Breast epithelium (tissue), 3 donors: ENCODE measurements around the gene ARFGAP1.

Experiments used
- CTCF ChIP-seq, 3 donors: fragments of 450-650 bp; IDR thresholded peaks; one replicate each; pipeline ENCODE4 v1.5.1; 2016 to 2017; ENCODE audit warnings: antibody characterized with exemption in 3 of 3, mild to moderate bottlenecking in 3 of 3, moderate library complexity in 3 of 3
- POLR2AphosphoS5 ChIP-seq, 3 donors: sonication (generic); formaldehyde crosslinking; IDR thresholded peaks; one replicate each; pipeline ENCODE4 v1.6.1; 2017; ENCODE audit warnings: antibody characterized with exemption in 3 of 3

GRCh38 chr20:63285636-63286615 is 13.3 kb downstream of the ARFGAP1 start:
- no peak for TF ChIP-seq CTCF (IDR thresholded peaks at IDR 0.05)
- no peak for TF ChIP-seq POLR2AphosphoS5 (IDR thresholded peaks at IDR 0.05)
